H9 (cell line): Measurements from ENCODE around the gene SPATS1. TPM values are rescaled to one million over a fixed set of nuclear protein-coding genes. Genes with fewer than 3 reads are reported as not detected.
"Not testable (repeated sequence)": the region's sequence is repeated elsewhere in the genome, so short reads cannot be mapped to it uniquely, and the experiment has no call there.

ENCODE experiments used
- DNase-seq: peaks from one replicate; pipeline ENCODE4 v3.0.0-alpha.2; 2017
- H2AFZ ChIP-seq: one replicate; pipeline ENCODE4 v1.6.1; 2013; ENCODE audit warnings: mild to moderate bottlenecking, low read length, control low read depth, moderate library complexity
- H2AK5ac ChIP-seq: 2 replicates; pipeline ENCODE4 v1.6.1; 2013; ENCODE audit warnings: low read length, control low read depth, mixed read lengths; ENCODE audit not compliant: insufficient read length
- H2BK120ac ChIP-seq: one replicate; pipeline ENCODE4 v1.6.1; 2013; ENCODE audit warnings: low read depth, mild to moderate bottlenecking, low read length, control low read depth, inconsistent platforms; ENCODE audit not compliant: poor library complexity, severe bottlenecking
- H2BK12ac ChIP-seq: 2 replicates; pipeline ENCODE4 v1.6.1; 2013; ENCODE audit warnings: low read length, control low read depth, mixed read lengths, low read depth; ENCODE audit not compliant: insufficient read length
- H2BK15ac ChIP-seq: 2 replicates; pipeline ENCODE4 v1.6.1; 2013; ENCODE audit warnings: low read depth, low read length, control low read depth
- H2BK20ac ChIP-seq: one replicate; pipeline ENCODE4 v1.6.1; 2013; ENCODE audit warnings: low read depth, mild to moderate bottlenecking, low read length, control low read depth, inconsistent platforms; ENCODE audit not compliant: poor library complexity, severe bottlenecking
- H2BK5ac ChIP-seq: 2 replicates; pipeline ENCODE4 v1.6.1; 2013; ENCODE audit warnings: low read length, control low read depth, mixed read lengths; ENCODE audit not compliant: insufficient read length
- H3K14ac ChIP-seq: 2 replicates; pipeline ENCODE4 v1.6.1; 2013; ENCODE audit warnings: low read length, control low read depth; ENCODE audit not compliant: insufficient read depth
- H3K18ac ChIP-seq: 2 replicates; pipeline ENCODE4 v1.6.1; 2013; ENCODE audit warnings: low read depth, mild to moderate bottlenecking, mixed read lengths, low read length, control low read depth; ENCODE audit not compliant: insufficient read length
- H3K23ac ChIP-seq: 2 replicates; pipeline ENCODE4 v1.6.1; 2013; ENCODE audit warnings: low read length, control low read depth, mixed read lengths, low read depth; ENCODE audit not compliant: insufficient read length
- H3K23me2 ChIP-seq: 2 replicates; pipeline ENCODE4 v1.6.1; 2013; ENCODE audit warnings: low read depth, mild to moderate bottlenecking, mixed read lengths, low read length, control low read depth; ENCODE audit not compliant: insufficient read length, poor library complexity, severe bottlenecking
- H3K27ac ChIP-seq: 2 replicates; pipeline ENCODE4 v1.5.1; 2013; ENCODE audit warnings: low read length, control low read depth, mixed read lengths, low read depth; ENCODE audit not compliant: insufficient read length
- H3K27me3 ChIP-seq: 2 replicates; pipeline ENCODE4 v1.6.1; 2013; ENCODE audit warnings: low read length, control low read depth, inconsistent platforms; ENCODE audit not compliant: insufficient read depth
- H3K4ac ChIP-seq: 2 replicates; pipeline ENCODE4 v1.6.1; 2013; ENCODE audit warnings: low read depth, mild to moderate bottlenecking, control low read depth, inconsistent platforms, low read length, moderate library complexity
- H3K4me1 ChIP-seq: 2 replicates; pipeline ENCODE4 v1.6.1; 2013; ENCODE audit warnings: low read length, control low read depth, inconsistent platforms; ENCODE audit not compliant: insufficient read depth
- H3K4me2 ChIP-seq: 2 replicates; pipeline ENCODE4 v1.6.1; 2013; ENCODE audit warnings: low read length, control low read depth, mixed read lengths; ENCODE audit not compliant: insufficient read length, insufficient read depth
- H3K56ac ChIP-seq: 2 replicates; pipeline ENCODE4 v1.6.1; 2013; ENCODE audit warnings: low read depth, mild to moderate bottlenecking, mixed read lengths, low read length, control low read depth; ENCODE audit not compliant: insufficient read length
- H3K79me1 ChIP-seq: 2 replicates; pipeline ENCODE4 v1.6.1; 2013; ENCODE audit warnings: low read depth, mild to moderate bottlenecking, moderate library complexity, low read length, control low read depth, inconsistent platforms; ENCODE audit not compliant: insufficient read depth, poor library complexity, severe bottlenecking
- H3K79me2 ChIP-seq: 2 replicates; pipeline ENCODE4 v1.6.1; 2013; ENCODE audit warnings: low read length, control low read depth, inconsistent platforms; ENCODE audit not compliant: insufficient read depth
- H3K9ac ChIP-seq: 2 replicates; pipeline ENCODE4 v1.6.1; 2013; ENCODE audit warnings: low read length, control low read depth, mixed read lengths; ENCODE audit not compliant: insufficient read length; ENCODE audit errors: extremely low read depth
- H3K9me3 ChIP-seq: one replicate; pipeline ENCODE4 v1.6.1; 2013; ENCODE audit warnings: low read depth, low read length, inconsistent platforms; ENCODE audit not compliant: control insufficient read depth
- H3T11ph ChIP-seq: one replicate; pipeline ENCODE4 v1.6.1; 2013; ENCODE audit warnings: mild to moderate bottlenecking, low read length, control low read depth, inconsistent platforms
- H4K20me1 ChIP-seq: one replicate; pipeline ENCODE4 v1.6.1; 2013; ENCODE audit not compliant: control insufficient read depth, insufficient read length, insufficient read depth
- H4K5ac ChIP-seq: 2 replicates; pipeline ENCODE4 v1.6.1; 2013; ENCODE audit warnings: low read depth, mild to moderate bottlenecking, mixed read lengths, low read length, control low read depth; ENCODE audit not compliant: insufficient read length
- H4K8ac ChIP-seq: replicated peaks from 2 replicates; pipeline ENCODE4 v1.6.1; 2013; ENCODE audit warnings: low read length, control low read depth, mixed read lengths, low read depth; ENCODE audit not compliant: insufficient read length
- H4K91ac ChIP-seq: 2 replicates; pipeline ENCODE4 v1.6.1; 2013; ENCODE audit warnings: low read depth, mild to moderate bottlenecking, moderate library complexity, mixed read lengths, low read length, control low read depth; ENCODE audit not compliant: insufficient read length
- H3K27ac Mint-ChIP-seq, 3 experiments: 2 replicates in 2 of 3; 3 replicates in 1 of 3; pipeline ENCODE4 v1.8.0; 2020 to 2021; ENCODE audit warnings: mixed read lengths in 3 of 3, mild to moderate bottlenecking in 1 of 3, moderate library complexity in 1 of 3
- H3K27me3 Mint-ChIP-seq: 2 replicates; pipeline ENCODE4 v1.8.0; 2021; ENCODE audit warnings: low read depth, mild to moderate bottlenecking, moderate library complexity, mixed read lengths
- H3K36me3 Mint-ChIP-seq, 3 experiments: 2 replicates in 2 of 3; 3 replicates in 1 of 3; pipeline ENCODE4 v1.8.0; 2020 to 2021; ENCODE audit warnings: low read depth in 3 of 3, mixed read lengths in 3 of 3; ENCODE audit not compliant: insufficient read depth in 1 of 3
- H3K4me1 Mint-ChIP-seq, 2 experiments: 2 replicates each; pipeline ENCODE4 v1.8.0; 2020; ENCODE audit warnings: mixed read lengths in 2 of 2
- H3K4me3 Mint-ChIP-seq, 2 experiments: 2 replicates in 1 of 2; 3 replicates in 1 of 2; pipeline ENCODE4 v1.8.0; 2020 to 2021; ENCODE audit warnings: mild to moderate bottlenecking in 2 of 2, mixed read lengths in 2 of 2, moderate library complexity in 1 of 2
- H3K9me3 Mint-ChIP-seq, 2 experiments: 2 replicates in 1 of 2; 3 replicates in 1 of 2; pipeline ENCODE4 v1.8.0; 2020; ENCODE audit warnings: mild to moderate bottlenecking in 2 of 2, mixed read lengths in 2 of 2, moderate library complexity in 1 of 2
- WGBS: extraction: QIAGEN DNeasy Blood & Tissue Kit; methylation state at CpG from one replicate; pipeline ENCODE4 v1.1.7; 2013; ENCODE audit warnings: missing lambda C conversion rate, low lambda C conversion rate, mixed read lengths; ENCODE audit not compliant: insufficient read length; ENCODE audit errors: extremely low coverage; 5-methylcytosine and 5-hydroxymethylcytosine counted together
- total RNA-seq: library from RNA; stranded (reverse); gene quantifications from 2 replicates; pipeline ENCODE4 v1.2.1, GENCODE V29; 2021
- TF ChIP-seq, protein P1 (sequence below): fragments of 200-600 bp; sonication (generic); conservative IDR thresholded peaks from 3 replicates; pipeline ENCODE4 v1.8.0; 2021; ENCODE audit warnings: antibody characterized with exemption, mild to moderate bottlenecking

SPATS1 gene
- total RNA-seq, 1 experiment from 2014 or later, result not detected

DNA sequence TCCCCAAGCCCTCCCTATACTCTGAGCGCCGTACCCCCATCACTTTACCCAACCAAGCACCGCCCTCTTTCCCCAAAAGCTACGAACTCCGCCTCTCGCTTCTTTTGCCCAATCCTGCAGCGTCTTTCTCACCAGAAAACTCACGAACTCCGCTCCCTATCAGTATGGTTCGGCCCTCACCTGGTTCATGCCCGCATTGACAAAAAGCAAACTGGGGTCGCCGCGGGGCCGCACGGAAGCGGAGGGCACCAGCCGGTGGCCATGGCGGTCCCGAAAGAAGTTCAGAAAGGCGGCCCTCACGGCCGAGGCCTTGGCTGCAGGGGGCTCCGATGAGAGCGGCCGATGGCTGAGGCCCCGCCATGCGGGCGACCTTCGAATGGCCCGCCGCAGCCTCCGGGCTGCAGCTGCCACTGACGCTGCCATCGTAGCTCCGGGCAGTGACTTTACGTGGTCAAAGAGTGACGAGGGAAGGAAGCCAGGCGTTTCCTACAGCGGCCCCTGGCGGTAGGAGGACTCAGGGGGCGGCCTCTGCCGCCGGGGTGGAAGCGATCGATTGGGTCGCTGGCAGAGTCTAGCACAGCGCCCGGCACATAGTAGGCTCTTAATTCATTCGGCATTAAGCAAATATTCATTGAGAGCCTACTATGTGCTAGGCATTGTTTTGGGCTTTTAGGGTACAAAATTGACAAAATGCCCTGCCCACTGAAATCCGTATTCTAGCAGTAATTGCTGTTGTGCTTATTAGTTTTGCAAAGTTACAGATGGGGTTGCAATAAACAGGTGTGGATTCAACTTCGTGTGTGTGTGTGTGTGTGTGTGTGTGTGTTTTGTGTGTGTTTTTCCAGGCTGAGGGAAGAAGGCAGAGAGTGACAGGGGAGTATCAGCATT is 29.3 kb upstream of the SPATS1 start, which contains the start of gene AARS2:
AARS2 (minus strand) TSS at position 447 of the 888 bp plus-strand sequence; CDS start at position 423, 24 bp downstream.
- peaks cover 6% of the 10 kb centered on the region; the same call in 1 of the 2 replicates for H3K79me2 ChIP-seq
- H2AFZ ChIP-seq, result no peak within 1 kb of the TSS
- no peak within 1 kb of the TSS for H2BK15ac ChIP-seq
- no peaks in the 10 kb centered on the region for H3K9me3 ChIP-seq
- peak within 1 kb of the TSS; percentile 90 for H3K18ac ChIP-seq
- H3K4ac ChIP-seq, result no peak within 1 kb of the TSS
- Mint-ChIP-seq H3K27ac (peak within 1 kb of the TSS; percentile 94 to 97 (median 96)), H3K36me3 (peaks cover 20 to 39% (median 37%) of the 10 kb centered on the region in 3 experiments), H3K4me3 (peak within 1 kb of the TSS; percentile 92 to 95), H3K9me3 (no peaks in the 10 kb centered on the region), H3K4me1 (peaks cover 17 to 25% of the 10 kb centered on the region in 2 experiments), H3K27me3 (no peaks in the 10 kb centered on the region; the same call in none of the 2 replicates)
- H3T11ph ChIP-seq, result no peak within 1 kb of the TSS
- peak within 1 kb of the TSS; percentile 85 for H3K4me2 ChIP-seq
- H3K27ac ChIP-seq, result peak within 1 kb of the TSS; percentile 62
- TF ChIP-seq, protein P1, sequence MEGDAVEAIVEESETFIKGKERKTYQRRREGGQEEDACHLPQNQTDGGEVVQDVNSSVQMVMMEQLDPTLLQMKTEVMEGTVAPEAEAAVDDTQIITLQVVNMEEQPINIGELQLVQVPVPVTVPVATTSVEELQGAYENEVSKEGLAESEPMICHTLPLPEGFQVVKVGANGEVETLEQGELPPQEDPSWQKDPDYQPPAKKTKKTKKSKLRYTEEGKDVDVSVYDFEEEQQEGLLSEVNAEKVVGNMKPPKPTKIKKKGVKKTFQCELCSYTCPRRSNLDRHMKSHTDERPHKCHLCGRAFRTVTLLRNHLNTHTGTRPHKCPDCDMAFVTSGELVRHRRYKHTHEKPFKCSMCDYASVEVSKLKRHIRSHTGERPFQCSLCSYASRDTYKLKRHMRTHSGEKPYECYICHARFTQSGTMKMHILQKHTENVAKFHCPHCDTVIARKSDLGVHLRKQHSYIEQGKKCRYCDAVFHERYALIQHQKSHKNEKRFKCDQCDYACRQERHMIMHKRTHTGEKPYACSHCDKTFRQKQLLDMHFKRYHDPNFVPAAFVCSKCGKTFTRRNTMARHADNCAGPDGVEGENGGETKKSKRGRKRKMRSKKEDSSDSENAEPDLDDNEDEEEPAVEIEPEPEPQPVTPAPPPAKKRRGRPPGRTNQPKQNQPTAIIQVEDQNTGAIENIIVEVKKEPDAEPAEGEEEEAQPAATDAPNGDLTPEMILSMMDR, result peak; percentile 99
- no peaks in the 10 kb centered on the region for H3K4me1 ChIP-seq
- H3K27me3 ChIP-seq, result peaks cover 2% of the 10 kb centered on the region; the same call in 1 of the 2 replicates
- no peak within 1 kb of the TSS for H3K56ac ChIP-seq
- H4K8ac ChIP-seq, result no peak within 1 kb of the TSS
- no peak within 1 kb of the TSS for H2BK120ac ChIP-seq
- H3K79me1 ChIP-seq, result peaks cover 5% of the 10 kb centered on the region
- peaks cover 4% of the 10 kb centered on the region for H3K23me2 ChIP-seq
- no peak within 1 kb of the TSS for H4K91ac ChIP-seq
- no peak within 1 kb of the TSS for H4K5ac ChIP-seq
- no peak within 1 kb of the TSS for H2BK12ac ChIP-seq
- H3K23ac ChIP-seq, result no peak within 1 kb of the TSS
- no CpG with 5 or more reads among the region's 52 CpGs for WGBS
- peak within 1 kb of the TSS; percentile 96 for H3K14ac ChIP-seq
- peak within 1 kb of the TSS; percentile 57 for H3K9ac ChIP-seq
- H2BK5ac ChIP-seq, result no peak within 1 kb of the TSS
- peak; percentile 90 for DNase-seq
- H2BK20ac ChIP-seq, result no peak within 1 kb of the TSS
- H2AK5ac ChIP-seq, result no peak within 1 kb of the TSS
- no peaks in the 10 kb centered on the region for H4K20me1 ChIP-seq

DNA sequence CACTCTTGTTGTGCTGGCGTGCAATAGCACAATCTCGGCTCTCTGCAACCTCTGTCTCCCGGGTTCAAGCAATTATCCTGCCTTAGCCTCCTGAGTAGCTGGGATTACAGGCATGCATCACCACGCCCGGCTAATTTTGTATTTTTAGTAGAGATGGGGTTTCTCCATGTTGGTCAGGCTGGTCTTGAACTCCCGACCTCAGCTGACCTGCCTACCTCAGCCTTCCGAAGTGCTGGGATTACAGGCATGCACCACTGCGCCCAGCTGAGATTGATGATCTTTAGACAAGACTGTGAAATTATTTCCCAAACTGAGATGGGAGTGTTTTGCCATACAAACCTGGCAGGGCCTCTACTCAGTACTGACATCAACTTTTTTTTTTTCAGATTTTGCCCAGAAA is 27.8 kb upstream of the SPATS1 start:
- not testable (repeated sequence) for H3K79me1 ChIP-seq, H3K27ac ChIP-seq, H3K56ac ChIP-seq, H2AK5ac ChIP-seq, H3K4ac ChIP-seq, H3K27me3 ChIP-seq, H4K5ac ChIP-seq, H3K27ac Mint-ChIP-seq, H4K91ac ChIP-seq, H3T11ph ChIP-seq, DNase-seq, H2BK20ac ChIP-seq, H3K23me2 ChIP-seq, H4K20me1 ChIP-seq, H3K9ac ChIP-seq, H3K4me1 ChIP-seq, H3K9me3 ChIP-seq, H3K18ac ChIP-seq, H3K27me3 Mint-ChIP-seq, H3K23ac ChIP-seq, H3K9me3 Mint-ChIP-seq, H3K4me3 Mint-ChIP-seq, H4K8ac ChIP-seq, H2BK12ac ChIP-seq, H3K14ac ChIP-seq, H3K79me2 ChIP-seq, H3K4me2 ChIP-seq, H2BK15ac ChIP-seq, H2BK120ac ChIP-seq, H2BK5ac ChIP-seq, H2AFZ ChIP-seq
- no CpG with 5 or more reads among the region's 8 CpGs for WGBS
- peaks cover 18 to 26% (median 26%) of the 10 kb centered on the region in 3 experiments for H3K36me3 Mint-ChIP-seq
- H3K4me1 Mint-ChIP-seq, result peaks cover 17 to 25% of the 10 kb centered on the region in 2 experiments
